Measurements from ENCODE around the gene INSM2.

Gene INSM2

DNA sequence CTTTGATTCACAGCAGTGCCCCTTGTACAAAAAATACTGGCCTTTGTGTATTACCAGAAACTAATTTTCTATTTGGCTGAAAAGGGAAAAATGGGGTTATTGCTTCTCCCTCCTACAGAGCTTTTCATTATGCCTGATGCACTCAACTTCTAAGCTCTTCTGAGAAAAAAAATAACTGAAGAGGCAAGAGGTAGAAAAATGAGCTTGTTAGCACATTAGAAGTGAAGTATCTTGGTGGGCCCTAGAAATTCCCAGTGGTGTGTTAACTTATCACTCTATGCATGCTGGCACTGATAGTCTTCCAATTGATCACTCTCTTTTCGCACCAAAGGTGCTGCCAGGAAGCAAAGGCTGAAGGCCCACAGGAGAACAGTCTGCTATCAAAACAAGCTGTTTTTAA is 17.1 kb downstream of the INSM2 start:
- DNase-seq: no peak

DNA sequence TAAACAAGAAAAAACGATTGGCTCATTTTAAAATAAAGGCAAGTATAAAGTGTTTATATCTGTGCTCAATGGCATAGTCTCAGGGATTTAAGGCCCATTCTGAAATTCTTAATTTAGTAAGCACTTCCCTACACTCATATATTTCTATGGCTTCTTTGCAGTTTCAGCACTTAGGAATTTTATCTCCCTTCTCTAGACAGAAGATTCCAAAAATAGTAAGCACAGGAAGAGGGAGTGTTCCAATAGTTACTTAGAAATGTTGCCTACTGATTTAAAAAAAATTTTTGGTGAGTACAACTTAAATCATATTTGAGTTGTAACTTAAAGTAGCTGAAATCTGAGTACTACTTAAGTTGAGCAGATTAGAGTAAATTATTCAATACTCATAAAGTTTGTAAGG is 19.8 kb downstream of the INSM2 start:
- no peak for DNase-seq

DNA sequence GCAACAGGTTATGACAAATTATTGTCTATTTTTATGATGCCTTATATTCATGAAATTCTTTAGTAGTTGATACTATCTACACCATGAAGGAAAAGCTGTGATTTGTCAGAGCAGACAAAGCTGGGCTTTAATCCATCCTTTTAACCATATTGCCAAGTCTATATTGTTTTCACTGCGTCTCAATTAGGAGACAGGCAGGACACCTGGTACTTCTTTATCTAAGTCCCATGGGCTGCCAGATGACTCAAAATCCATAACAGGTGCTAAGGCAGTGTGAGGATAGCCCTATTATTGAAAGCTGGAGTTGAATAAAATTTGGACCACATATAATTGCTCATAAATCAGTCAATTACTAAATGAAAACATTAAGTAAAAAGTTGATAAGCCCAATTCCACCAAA is 22.6 kb downstream of the INSM2 start:
- no peak for DNase-seq

DNA sequence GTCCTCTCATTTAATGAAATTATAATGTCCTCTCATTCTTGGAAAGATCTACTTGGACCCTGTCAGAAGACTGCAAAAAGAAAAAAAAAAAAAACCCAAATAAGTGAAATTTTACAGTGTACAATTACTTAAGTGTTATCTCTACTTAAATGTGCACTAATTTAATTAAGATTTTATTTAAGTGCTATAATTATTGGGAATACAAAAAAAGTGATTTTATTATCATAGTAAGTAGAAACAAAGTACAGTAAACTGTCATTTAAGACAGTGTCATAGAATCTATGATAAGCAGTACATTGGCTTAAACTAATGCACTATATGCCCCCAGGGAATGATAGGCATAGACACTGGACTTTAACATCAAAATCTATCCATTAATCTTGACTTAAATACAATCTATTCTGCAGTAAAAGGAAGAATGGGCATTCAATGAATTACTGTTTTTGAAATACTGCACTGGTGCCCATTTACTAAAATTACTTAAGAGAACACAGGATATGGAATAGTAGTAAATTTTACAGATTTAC is 23.3 kb downstream of the INSM2 start:
- no peak for DNase-seq

DNA sequence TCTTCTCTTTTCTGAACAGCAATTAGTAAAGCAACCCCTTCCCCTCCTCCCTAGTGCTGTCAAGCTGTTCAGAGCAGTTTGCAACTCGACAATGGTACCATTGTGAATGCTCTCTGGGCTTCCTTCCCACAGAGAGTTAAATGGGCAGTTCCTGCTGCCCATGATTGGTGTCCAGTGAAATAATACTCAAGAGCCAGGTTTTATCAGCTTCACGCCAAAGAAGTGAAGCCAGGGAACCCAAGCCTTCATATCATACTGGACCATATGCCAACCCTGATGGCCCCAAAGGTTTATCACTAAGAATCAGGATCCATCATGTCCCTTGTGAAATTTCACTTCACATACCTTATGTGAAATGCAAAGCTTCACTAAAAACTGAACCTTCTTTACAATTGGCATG is 24.7 kb downstream of the INSM2 start:
- DNase-seq: no peak

DNA sequence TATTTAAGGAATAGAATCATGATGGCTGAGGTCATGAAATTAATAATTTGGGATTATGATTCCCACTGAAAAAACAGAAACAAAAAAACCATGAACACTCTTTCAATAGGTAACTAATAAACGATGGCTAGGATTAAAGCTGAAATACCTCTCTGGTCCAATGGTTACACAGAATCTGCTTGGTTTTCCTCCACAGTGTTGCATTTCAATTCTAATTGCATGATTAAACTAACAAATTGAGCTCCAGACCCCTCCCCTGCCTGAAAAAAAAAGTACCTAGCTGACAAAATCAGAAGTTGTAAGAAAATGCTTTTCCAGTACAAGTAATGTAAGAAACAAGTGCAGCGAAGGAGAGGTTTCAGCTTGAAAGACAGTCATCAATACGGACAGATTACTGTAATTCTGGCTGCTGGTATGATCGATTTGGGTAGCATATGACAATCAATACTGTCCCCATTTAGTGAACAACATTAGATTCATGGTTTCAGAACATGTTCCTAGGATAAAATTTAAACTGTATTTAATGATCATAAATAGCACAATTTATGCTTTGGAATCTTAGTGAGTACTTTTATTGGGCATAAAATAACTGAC is 32.0 kb downstream of the INSM2 start:
- DNase-seq: no peak

DNA sequence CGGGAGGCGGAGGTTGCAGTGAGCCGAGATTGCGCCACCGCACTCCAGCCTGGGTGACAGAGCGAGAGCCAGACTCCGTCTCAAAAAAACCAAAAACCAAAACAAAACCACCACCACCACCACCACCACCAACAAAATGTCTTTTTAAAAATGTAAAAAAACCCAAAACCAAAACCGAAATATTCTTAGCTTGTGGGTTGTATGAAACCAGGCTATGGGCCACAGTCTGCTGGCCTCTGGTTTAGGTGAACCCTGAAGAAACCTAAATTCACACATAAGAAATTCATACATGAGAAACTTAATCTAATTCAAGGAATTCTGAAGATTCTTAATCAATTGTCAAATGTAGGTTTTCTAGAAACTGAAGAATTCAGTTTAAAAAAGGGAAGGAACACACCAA is 37.6 kb downstream of the INSM2 start:
- DNase-seq: no peak

DNA sequence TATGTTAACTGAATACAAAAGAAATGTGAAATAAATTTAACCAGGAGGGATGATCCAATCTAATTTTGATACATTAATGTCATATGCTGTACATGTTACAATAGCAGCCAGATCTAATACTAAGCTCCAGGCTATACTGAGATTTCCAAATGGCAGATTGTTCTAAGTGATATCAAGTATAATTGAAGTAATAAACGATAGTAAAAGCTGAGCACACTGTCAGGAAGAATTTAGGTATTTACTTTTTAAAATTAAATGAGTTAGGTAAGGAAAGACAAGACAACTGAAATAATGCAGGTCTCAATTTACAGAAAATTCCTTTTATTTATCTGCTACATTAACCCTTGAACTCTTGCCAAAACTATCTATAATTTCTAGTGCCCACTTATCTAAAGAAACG is 39.9 kb downstream of the INSM2 start:
- DNase-seq: no peak

DNA sequence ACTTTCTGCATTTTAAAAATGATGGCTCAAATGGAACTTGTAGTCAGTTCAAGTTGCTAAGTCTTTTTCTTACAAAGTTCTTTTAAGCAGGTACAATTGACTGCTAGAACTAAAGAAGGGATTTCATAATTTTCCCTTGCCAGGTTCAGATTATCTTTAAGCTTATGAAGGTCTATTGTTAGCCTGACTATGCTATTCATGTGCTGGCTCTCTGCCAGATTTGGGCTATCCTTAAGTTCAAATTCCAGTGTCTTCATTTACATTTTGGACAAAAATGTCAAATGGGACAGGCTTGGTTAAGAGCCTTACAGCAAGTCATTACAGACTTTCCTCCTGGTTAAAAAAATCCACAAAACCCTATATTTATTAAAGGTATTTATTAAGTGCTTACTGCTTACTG is 42.3 kb downstream of the INSM2 start:
- DNase-seq: no peak

DNA sequence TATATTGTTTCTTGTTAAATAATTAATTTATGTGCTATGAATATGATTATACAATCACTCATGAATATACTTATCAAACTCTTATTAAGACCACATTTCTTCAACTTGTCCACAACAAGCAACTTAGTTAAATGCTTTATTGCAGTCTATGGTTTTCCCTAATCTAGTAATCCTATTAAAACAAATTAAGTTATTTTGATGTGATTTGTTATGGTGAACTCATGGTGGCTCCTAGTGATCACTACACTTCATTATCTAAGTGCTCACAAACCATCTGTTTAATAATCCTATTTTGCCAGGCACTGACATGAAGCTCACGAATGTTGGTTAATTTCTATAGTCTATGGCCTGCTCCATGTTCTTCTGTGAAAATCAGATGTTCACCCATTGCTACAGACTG is 42.9 kb downstream of the INSM2 start:
- no peak for DNase-seq

DNA sequence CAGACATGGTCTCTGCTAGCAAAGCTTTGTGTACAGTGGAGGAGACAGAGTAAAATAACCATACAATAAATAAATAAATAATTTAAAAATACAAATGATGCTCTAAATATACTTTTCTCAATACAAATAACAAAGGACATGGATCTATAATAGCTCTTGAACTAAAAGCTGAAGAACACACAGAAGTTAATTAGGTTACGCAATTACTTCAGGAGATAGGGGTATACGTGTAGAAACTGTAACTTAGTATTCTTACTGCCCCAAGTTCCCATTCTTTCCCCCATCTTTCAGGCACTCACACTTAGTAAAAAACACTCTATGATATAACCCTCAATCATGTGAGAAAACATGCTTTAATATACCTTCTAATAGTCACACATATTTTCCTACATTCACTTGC is 44.2 kb downstream of the INSM2 start:
- no peak for DNase-seq

DNA sequence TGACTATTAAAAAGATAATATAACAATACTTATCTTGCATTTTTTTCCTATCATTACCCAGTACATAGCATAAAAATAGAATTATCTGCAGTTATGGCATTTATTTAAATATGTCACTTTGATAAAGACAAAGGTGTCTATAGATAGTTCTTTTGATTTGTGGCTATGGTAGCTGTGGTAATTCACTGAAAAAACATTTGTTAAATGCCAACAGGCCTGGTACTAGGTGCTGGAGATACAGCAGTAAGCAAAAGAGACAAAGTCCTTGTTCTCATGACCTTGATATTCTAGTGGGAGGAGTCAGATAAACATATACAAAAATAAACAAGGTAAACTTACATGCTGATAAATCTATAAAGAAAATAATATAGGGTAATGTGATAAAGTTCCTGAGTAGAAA is 44.7 kb downstream of the INSM2 start:
- no peak for DNase-seq

Measured in activated CD4-positive, alpha-beta T cell treated with anti-CD3 and anti-CD28 coated beads for 1 hour (primary cell).